Measurements from ENCODE around the gene EIF4G1. TPM values are rescaled to one million over a fixed set of nuclear protein-coding genes. Genes with fewer than 3 reads are reported as not detected.

EIF4G1 gene
- total RNA-seq, 4 donors from 2014 or later = 133 to 269 (median 170) TPM

DNA sequence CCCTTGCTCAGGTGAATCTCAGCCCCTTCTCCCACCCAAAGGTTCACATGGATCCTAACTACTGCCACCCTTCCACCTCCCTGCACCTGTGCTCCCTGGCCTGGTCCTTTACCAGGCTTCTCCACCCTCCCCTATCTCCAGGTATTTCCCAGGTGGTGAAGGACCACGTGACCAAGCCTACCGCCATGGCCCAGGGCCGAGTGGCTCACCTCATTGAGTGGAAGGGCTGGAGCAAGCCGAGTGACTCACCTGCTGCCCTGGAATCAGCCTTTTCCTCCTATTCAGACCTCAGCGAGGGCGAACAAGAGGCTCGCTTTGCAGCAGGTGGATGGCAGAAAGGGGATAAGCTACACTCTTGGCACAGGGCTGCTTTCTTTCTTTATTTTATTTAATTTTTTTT lies 27.5 kb downstream of the EIF4G1 start:
- no peak for TF ChIP-seq POLR2A (IDR thresholded peaks at IDR 0.05)
- TF ChIP-seq, protein P1, sequence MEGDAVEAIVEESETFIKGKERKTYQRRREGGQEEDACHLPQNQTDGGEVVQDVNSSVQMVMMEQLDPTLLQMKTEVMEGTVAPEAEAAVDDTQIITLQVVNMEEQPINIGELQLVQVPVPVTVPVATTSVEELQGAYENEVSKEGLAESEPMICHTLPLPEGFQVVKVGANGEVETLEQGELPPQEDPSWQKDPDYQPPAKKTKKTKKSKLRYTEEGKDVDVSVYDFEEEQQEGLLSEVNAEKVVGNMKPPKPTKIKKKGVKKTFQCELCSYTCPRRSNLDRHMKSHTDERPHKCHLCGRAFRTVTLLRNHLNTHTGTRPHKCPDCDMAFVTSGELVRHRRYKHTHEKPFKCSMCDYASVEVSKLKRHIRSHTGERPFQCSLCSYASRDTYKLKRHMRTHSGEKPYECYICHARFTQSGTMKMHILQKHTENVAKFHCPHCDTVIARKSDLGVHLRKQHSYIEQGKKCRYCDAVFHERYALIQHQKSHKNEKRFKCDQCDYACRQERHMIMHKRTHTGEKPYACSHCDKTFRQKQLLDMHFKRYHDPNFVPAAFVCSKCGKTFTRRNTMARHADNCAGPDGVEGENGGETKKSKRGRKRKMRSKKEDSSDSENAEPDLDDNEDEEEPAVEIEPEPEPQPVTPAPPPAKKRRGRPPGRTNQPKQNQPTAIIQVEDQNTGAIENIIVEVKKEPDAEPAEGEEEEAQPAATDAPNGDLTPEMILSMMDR (IDR thresholded peaks at IDR 0.05) = no peak
- Histone ChIP-seq H3K9me3 (no peaks in the 10 kb centered on the region), H3K4me3 (no peak overlapping the region), H3K27ac (no peak overlapping the region), H3K4me1 (peaks cover 6 to 10% of the 10 kb centered on the region in 2 donors), H3K27me3 (no peaks in the 10 kb centered on the region), H3K36me3 (no peaks in the 10 kb centered on the region)
- DNase-seq = no peak
- intact Hi-C loops (cut with DNase I; ENCODE audit: low total_unique reads) = no loop called here

DNA sequence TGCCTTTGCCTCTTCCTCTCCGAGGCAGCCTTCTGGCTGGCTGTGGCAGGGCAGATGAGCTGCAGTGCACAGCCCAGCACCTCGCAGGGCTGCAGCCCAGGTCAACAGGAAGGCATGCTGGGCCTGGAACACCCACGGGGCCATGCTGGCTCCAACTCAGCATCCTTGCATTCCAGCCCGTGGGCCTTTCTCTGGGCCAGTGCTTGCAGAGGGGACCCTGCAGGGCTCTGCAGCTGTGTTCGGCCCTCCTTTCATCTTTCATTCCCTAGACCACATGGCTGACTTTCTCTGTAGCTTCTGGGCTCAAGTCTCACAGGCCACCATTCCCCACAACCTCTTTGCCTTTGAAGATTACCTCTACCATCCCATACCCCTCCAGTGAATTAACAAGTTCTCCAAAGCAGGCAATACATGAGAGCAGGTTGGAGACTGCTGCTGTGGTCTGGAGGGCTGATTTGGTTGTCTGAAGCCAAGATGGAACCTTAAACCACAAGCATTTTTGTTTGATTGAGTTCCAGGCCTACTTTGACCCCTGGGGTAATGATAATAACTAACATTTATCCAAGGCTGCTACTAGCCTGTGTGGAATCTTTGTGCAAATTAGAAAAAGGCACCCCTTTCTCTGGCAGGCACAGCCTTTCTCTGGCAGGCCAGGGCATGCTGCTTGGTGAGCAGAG lies 28.9 kb downstream of the EIF4G1 start:
- TF ChIP-seq POLR2A (IDR thresholded peaks at IDR 0.05) = no peak
- TF ChIP-seq, protein P1 (IDR thresholded peaks at IDR 0.05) = no peak
- H3K9me3 ChIP-seq = no peaks in the 10 kb centered on the region
- DNase-seq = no peak
- H3K4me1 ChIP-seq = peaks cover 0 to 6% of the 10 kb centered on the region in 2 donors
- intact Hi-C loops (cut with DNase I; ENCODE audit: low total_unique reads) = no loop called here
- H3K27me3 ChIP-seq = no peaks in the 10 kb centered on the region
- H3K36me3 ChIP-seq = no peaks in the 10 kb centered on the region
- H3K27ac ChIP-seq = no peak overlapping the region
- no peak overlapping the region for H3K4me3 ChIP-seq

DNA sequence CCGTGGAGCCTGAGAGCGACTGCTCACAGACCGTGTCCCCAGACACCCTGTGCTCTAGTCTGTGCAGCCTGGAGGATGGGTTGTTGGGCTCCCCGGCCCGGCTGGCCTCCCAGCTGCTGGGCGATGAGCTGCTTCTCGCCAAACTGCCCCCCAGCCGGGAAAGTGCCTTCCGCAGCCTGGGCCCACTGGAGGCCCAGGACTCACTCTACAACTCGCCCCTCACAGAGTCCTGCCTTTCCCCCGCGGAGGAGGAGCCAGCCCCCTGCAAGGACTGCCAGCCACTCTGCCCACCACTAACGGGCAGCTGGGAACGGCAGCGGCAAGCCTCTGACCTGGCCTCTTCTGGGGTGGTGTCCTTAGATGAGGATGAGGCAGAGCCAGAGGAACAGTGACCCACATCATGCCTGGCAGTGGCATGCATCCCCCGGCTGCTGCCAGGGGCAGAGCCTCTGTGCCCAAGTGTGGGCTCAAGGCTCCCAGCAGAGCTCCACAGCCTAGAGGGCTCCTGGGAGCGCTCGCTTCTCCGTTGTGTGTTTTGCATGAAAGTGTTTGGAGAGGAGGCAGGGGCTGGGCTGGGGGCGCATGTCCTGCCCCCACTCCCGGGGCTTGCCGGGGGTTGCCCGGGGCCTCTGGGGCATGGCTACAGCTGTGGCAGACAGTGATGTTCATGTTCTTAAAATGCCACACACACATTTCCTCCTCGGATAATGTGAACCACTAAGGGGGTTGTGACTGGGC lies 30.3 kb downstream of the EIF4G1 start:
- Histone ChIP-seq H3K9me3 (no peaks in the 10 kb centered on the region), H3K36me3 (no peaks in the 10 kb centered on the region), H3K27me3 (no peaks in the 10 kb centered on the region), H3K4me1 (no peaks in the 10 kb centered on the region), H3K4me3 (no peak overlapping the region), H3K27ac (no peak overlapping the region)
- intact Hi-C loops (cut with DNase I; ENCODE audit: low total_unique reads) = no loop called here
- no peak for DNase-seq
- TF ChIP-seq POLR2A (IDR thresholded peaks at IDR 0.05) = no peak
- TF ChIP-seq, protein P1 (IDR thresholded peaks at IDR 0.05) = no peak

DNA sequence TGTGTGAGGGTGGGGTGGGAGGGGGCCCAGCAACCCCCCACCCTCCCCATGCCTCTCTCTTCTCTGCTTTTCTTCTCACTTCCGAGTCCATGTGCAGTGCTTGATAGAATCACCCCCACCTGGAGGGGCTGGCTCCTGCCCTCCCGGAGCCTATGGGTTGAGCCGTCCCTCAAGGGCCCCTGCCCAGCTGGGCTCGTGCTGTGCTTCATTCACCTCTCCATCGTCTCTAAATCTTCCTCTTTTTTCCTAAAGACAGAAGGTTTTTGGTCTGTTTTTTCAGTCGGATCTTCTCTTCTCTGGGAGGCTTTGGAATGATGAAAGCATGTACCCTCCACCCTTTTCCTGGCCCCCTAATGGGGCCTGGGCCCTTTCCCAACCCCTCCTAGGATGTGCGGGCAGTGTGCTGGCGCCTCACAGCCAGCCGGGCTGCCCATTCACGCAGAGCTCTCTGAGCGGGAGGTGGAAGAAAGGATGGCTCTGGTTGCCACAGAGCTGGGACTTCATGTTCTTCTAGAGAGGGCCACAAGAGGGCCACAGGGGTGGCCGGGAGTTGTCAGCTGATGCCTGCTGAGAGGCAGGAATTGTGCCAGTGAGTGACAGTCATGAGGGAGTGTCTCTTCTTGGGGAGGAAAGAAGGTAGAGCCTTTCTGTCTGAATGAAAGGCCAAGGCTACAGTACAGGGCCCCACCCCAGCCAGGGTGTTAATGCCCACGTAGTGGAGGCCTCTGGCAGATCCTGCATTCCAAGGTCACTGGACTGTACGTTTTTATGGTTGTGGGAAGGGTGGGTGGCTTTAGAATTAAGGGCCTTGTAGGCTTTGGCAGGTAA lies 31.1 kb downstream of the EIF4G1 start:
- Histone ChIP-seq H3K9me3 (no peaks in the 10 kb centered on the region), H3K36me3 (no peaks in the 10 kb centered on the region)
- DNase-seq = no peak

More for the DNA sequence above, 31.1 kb downstream of the EIF4G1 start:
- Histone ChIP-seq H3K4me1 (no peaks in the 10 kb centered on the region), H3K4me3 (no peak overlapping the region), H3K27me3 (no peaks in the 10 kb centered on the region), H3K27ac (no peak overlapping the region)
- intact Hi-C loops (cut with DNase I; ENCODE audit: low total_unique reads) = no loop called here
- no peak for TF ChIP-seq POLR2A (IDR thresholded peaks at IDR 0.05)
- TF ChIP-seq, protein P1 (IDR thresholded peaks at IDR 0.05) = no peak

Data from uterus (tissue), 4 donors.